Trophoblast cell (in vitro differentiated cells and primary cell): ENCODE data around the gene TMEM154.

Experiments
- DNase-seq, 2 donors: peaks; one replicate each; pipeline ENCODE4 v3.0.0-alpha.2; 2016
- H2AFZ ChIP-seq: 2 replicates; pipeline ENCODE4 v1.6.1; 2013; ENCODE audit warnings: low read length, moderate library complexity, mild to moderate bottlenecking; ENCODE audit not compliant: insufficient read depth, poor library complexity
- H2AK5ac ChIP-seq: 2 replicates; pipeline ENCODE4 v1.6.1; 2013; ENCODE audit warnings: mild to moderate bottlenecking, low read length
- H2BK120ac ChIP-seq: 2 replicates; pipeline ENCODE4 v1.6.1; 2013; ENCODE audit warnings: low read length, mild to moderate bottlenecking, moderate library complexity; ENCODE audit not compliant: insufficient read depth, poor library complexity
- H2BK12ac ChIP-seq: 2 replicates; pipeline ENCODE4 v1.6.1; 2013; ENCODE audit warnings: mild to moderate bottlenecking, low read length, moderate library complexity
- H2BK5ac ChIP-seq: 2 replicates; pipeline ENCODE4 v1.6.1; 2013; ENCODE audit warnings: low read length, low read depth, moderate library complexity, mild to moderate bottlenecking; ENCODE audit not compliant: poor library complexity
- H3K14ac ChIP-seq: 2 replicates; pipeline ENCODE4 v1.6.1; 2013; ENCODE audit warnings: mild to moderate bottlenecking, low read length
- H3K18ac ChIP-seq: 2 replicates; pipeline ENCODE4 v1.6.1; 2013; ENCODE audit warnings: mild to moderate bottlenecking, low read length
- H3K23ac ChIP-seq: 2 replicates; pipeline ENCODE4 v1.6.1; 2013; ENCODE audit warnings: low read length
- H3K27ac ChIP-seq: 2 replicates; pipeline ENCODE4 v1.5.1; 2013; ENCODE audit warnings: low read depth, mild to moderate bottlenecking, inconsistent platforms, low read length, moderate library complexity
- H3K27me3 ChIP-seq: 2 replicates; pipeline ENCODE4 v1.6.1; 2013; ENCODE audit warnings: inconsistent platforms, mild to moderate bottlenecking, low read length, moderate library complexity; ENCODE audit not compliant: insufficient read depth
- H3K36me3 ChIP-seq, 2 experiments: 1 replicate in 1 of 2; 2 replicates in 1 of 2; pipeline ENCODE4 v1.6.1; 2013; ENCODE audit warnings: low read length in 2 of 2, mild to moderate bottlenecking in 2 of 2, moderate library complexity in 1 of 2; ENCODE audit not compliant: insufficient read depth in 2 of 2, control insufficient read depth in 1 of 2
- H3K4ac ChIP-seq: 2 replicates; pipeline ENCODE4 v1.6.1; 2013; ENCODE audit warnings: low read depth, mild to moderate bottlenecking, low read length, moderate library complexity
- H3K4me1 ChIP-seq, 2 experiments: 1 replicate in 1 of 2; 2 replicates in 1 of 2; pipeline ENCODE4 v1.6.1; 2013; ENCODE audit warnings: low read length in 2 of 2, mild to moderate bottlenecking in 2 of 2, moderate library complexity in 1 of 2; ENCODE audit not compliant: insufficient read depth in 2 of 2, control insufficient read depth in 1 of 2
- H3K4me2 ChIP-seq: 2 replicates; pipeline ENCODE4 v1.6.1; 2013; ENCODE audit warnings: inconsistent platforms, mild to moderate bottlenecking, low read length, moderate library complexity
- H3K4me3 ChIP-seq: 2 replicates; pipeline ENCODE4 v1.5.1; 2013; ENCODE audit warnings: mild to moderate bottlenecking, low read depth, low read length, inconsistent platforms
- H3K79me1 ChIP-seq: one replicate; pipeline ENCODE4 v1.6.1; 2013; ENCODE audit warnings: low read length
- H3K79me2 ChIP-seq: 2 replicates; pipeline ENCODE4 v1.6.1; 2013; ENCODE audit warnings: low read length, mild to moderate bottlenecking; ENCODE audit not compliant: control insufficient read depth, insufficient read depth, poor library complexity
- H3K9ac ChIP-seq: 2 replicates; pipeline ENCODE4 v1.6.1; 2013; ENCODE audit warnings: mild to moderate bottlenecking, low read length
- H3K9me3 ChIP-seq: 2 replicates; pipeline ENCODE4 v1.6.1; 2013; ENCODE audit warnings: low read depth, mild to moderate bottlenecking, control low read depth, inconsistent platforms, low read length; ENCODE audit not compliant: insufficient read depth
- H4K12ac ChIP-seq: 2 replicates; pipeline ENCODE4 v1.6.1; 2013; ENCODE audit warnings: low read depth, mild to moderate bottlenecking, low read length, moderate library complexity
- H4K8ac ChIP-seq: 2 replicates; pipeline ENCODE4 v1.6.1; 2013; ENCODE audit warnings: low read depth, mild to moderate bottlenecking, low read length, moderate library complexity
- H4K91ac ChIP-seq: one replicate; pipeline ENCODE4 v1.6.1; 2013; ENCODE audit warnings: low read depth, mild to moderate bottlenecking, low read length, moderate library complexity
- WGBS: extraction: QIAGEN DNeasy Blood & Tissue Kit; methylation state at CpG from one replicate; pipeline ENCODE4 v1.1.7; 2013; ENCODE audit warnings: missing lambda C conversion rate; ENCODE audit not compliant: insufficient read length, insufficient coverage; ENCODE audit errors: extremely low coverage; 5-methylcytosine and 5-hydroxymethylcytosine counted together

TMEM154 gene

DNA sequence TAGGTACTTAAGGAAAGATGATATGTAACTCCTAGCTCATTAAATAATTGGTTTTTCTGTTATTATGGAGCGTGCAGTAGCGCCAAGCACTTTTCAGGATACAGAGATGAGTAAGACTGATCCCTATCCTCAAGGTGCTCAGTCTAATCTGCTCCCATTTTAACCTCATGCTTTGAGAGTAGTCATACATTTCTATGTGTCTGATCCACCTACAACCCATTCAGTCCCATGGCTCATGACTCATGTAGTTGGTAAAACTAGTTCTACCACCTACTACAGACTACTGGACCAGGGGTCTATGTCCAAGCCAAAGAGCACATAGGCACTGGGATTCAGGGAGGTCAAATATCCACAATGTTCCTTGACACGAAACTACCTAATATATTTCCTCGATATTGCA, 60.8 kb downstream of the TMEM154 start:
- H2BK120ac ChIP-seq = no peak overlapping the region
- no peaks in the 10 kb centered on the region for H3K9me3 ChIP-seq
- no peak overlapping the region for H3K4me3 ChIP-seq
- H4K12ac ChIP-seq = no peak overlapping the region
- H3K4me1 ChIP-seq = peaks cover 2 to 3% of the 10 kb centered on the region in 2 experiments
- no peak overlapping the region for H3K18ac ChIP-seq
- H4K8ac ChIP-seq = no peak overlapping the region
- peak; percentile 62 to 83 for DNase-seq
- H3K27me3 ChIP-seq = no peaks in the 10 kb centered on the region
- no peak overlapping the region for H3K23ac ChIP-seq
- H3K4me2 ChIP-seq = no peak overlapping the region
- no peak overlapping the region for H4K91ac ChIP-seq
- WGBS = no CpG with 5 or more reads among the region's 4 CpGs
- H2AK5ac ChIP-seq = no peak overlapping the region
- no peak overlapping the region for H3K27ac ChIP-seq
- H3K79me1 ChIP-seq = no peaks in the 10 kb centered on the region
- H3K9ac ChIP-seq = no peak overlapping the region
- H3K79me2 ChIP-seq = no peaks in the 10 kb centered on the region
- H2AFZ ChIP-seq = no peak overlapping the region
- H3K36me3 ChIP-seq = no peaks in the 10 kb centered on the region
- no peak overlapping the region for H3K14ac ChIP-seq
- H3K4ac ChIP-seq = no peak overlapping the region
- H2BK5ac ChIP-seq = no peak overlapping the region
- no peak overlapping the region for H2BK12ac ChIP-seq

DNA sequence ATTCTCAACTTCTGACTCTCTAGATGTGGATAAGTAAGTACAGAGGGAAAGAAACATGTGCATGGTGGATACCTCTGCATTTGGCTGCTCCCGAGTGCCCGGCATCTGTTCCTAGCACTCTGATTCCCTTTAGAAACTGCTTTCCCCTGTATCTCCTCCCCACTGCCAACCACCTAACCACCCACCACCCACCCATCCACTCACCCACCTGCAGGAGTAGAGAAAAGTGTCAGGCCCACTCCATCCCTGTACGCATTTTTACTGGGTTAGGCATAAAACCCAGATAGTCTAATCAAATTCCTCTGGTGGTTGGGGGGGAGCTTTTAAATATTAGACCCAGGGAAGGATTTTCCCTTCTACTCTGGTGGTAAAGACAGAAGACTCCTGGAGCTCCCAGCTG, 63.0 kb downstream of the TMEM154 start:
- no peaks in the 10 kb centered on the region for H3K9me3 ChIP-seq
- H3K23ac ChIP-seq = no peak overlapping the region
- no peak overlapping the region for H4K91ac ChIP-seq
- no peak overlapping the region for H3K4me3 ChIP-seq
- H3K27me3 ChIP-seq = no peaks in the 10 kb centered on the region
- no peak overlapping the region for H3K4ac ChIP-seq
- no peaks in the 10 kb centered on the region for H3K36me3 ChIP-seq
- peaks cover 2 to 3% of the 10 kb centered on the region in 2 experiments for H3K4me1 ChIP-seq
- H3K4me2 ChIP-seq = no peak overlapping the region
- H4K12ac ChIP-seq = no peak overlapping the region
- H2AFZ ChIP-seq = no peak overlapping the region
- no peak overlapping the region for H2BK12ac ChIP-seq
- H3K9ac ChIP-seq = no peak overlapping the region
- no peak overlapping the region for H2AK5ac ChIP-seq
- H3K79me2 ChIP-seq = no peaks in the 10 kb centered on the region
- H3K27ac ChIP-seq = no peak overlapping the region
- H4K8ac ChIP-seq = no peak overlapping the region
- H3K18ac ChIP-seq = no peak overlapping the region
- no CpG with 5 or more reads among the region's 3 CpGs for WGBS
- H3K79me1 ChIP-seq = no peaks in the 10 kb centered on the region
- no peak overlapping the region for H3K14ac ChIP-seq
- H2BK5ac ChIP-seq = no peak overlapping the region
- no peak overlapping the region for H2BK120ac ChIP-seq
- DNase-seq = no peak

DNA sequence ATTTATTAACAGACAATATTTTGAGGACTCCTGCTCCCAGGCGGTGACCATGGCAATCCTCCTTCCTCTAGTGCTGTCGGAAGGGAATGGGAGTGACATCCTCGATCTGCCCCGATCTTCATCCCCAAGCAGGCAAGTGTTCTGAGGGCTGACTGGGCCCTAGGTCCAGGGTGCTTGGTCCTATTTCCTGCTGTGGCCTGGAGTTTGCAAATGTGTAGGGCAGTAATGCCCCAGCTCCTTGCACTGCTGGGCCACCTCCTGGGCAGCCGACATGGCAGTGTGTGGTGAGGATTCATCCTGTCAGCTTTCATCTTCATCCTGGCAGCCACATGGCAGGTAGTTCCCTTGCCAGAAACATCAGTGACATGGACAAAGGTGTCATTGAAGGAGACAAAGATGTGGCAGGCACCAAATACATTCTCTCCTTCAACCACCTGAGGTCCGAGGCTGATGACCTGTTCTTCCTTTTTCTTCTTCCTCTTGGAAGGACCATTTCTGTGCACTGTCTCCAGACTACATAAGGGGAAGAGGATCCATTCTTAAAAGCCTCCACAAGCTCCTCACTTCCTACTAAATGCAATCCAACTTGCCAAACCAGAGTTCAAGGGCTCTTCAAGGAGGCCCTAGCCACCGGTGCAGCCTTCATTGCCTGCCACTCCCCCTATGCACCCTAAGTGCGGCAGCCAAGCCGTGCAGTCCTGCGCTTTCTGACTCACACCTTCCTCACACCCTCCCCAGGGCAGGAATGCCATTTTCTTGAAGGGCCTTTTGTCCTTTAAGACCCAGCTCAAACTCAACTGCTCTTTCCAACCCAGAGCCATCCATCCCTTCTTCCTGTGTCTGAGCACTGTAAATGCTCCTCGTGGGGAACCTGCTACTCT, 65.7 kb downstream of the TMEM154 start:
- Histone ChIP-seq H3K27me3 (no peaks in the 10 kb centered on the region), H4K12ac (no peak overlapping the region), H3K9me3 (no peaks in the 10 kb centered on the region), H3K23ac (no peak overlapping the region), H3K79me2 (no peaks in the 10 kb centered on the region), H3K4ac (no peak overlapping the region), H4K91ac (no peak overlapping the region), H3K79me1 (no peaks in the 10 kb centered on the region), H2BK120ac (no peak overlapping the region), H3K14ac (no peak overlapping the region), H3K4me1 (peaks cover 0 to under 1% of the 10 kb centered on the region in 2 experiments), H3K36me3 (no peaks in the 10 kb centered on the region), H4K8ac (no peak overlapping the region), H2AFZ (no peak overlapping the region), H2BK12ac (no peak overlapping the region), H2AK5ac (no peak overlapping the region), H3K4me3 (no peak overlapping the region), H3K9ac (no peak overlapping the region), H3K4me2 (no peak overlapping the region), H3K18ac (no peak overlapping the region), H2BK5ac (no peak overlapping the region), H3K27ac (no peak overlapping the region)
- peak in 1 of 2 donors; percentile 38 for DNase-seq
- WGBS = no CpG with 5 or more reads among the region's 11 CpGs

DNA sequence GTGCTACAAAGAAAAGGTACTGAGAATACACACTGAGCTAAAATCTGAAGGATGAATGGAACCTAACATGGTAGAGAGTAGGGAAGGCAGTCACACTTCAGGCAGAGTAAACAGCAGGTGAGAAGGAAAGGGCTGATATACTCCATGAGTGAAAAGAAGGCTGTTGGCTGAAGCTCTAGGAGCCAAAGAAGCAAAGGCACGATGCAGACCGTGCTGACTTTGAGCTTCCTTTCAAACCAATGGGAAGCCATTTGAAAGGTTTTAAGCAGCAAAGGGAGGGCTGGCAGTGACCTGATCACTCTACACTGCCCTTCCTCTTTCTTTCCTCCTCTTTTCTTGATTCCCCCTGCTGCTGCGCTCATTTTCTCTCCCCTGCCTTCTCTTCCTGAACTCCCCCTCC, 66.4 kb downstream of the TMEM154 start:
- Histone ChIP-seq H3K23ac (no peak overlapping the region), H3K27ac (no peak overlapping the region), H3K9me3 (no peaks in the 10 kb centered on the region), H3K14ac (no peak overlapping the region), H3K79me1 (no peaks in the 10 kb centered on the region), H4K91ac (no peak overlapping the region), H2BK5ac (no peak overlapping the region), H3K18ac (no peak overlapping the region), H3K36me3 (no peaks in the 10 kb centered on the region), H4K8ac (no peak overlapping the region), H3K27me3 (no peaks in the 10 kb centered on the region), H2BK12ac (no peak overlapping the region), H3K4me3 (no peak overlapping the region), H4K12ac (no peak overlapping the region), H2AK5ac (no peak overlapping the region), H3K4me1 (no peaks in the 10 kb centered on the region), H3K4ac (no peak overlapping the region), H2AFZ (no peak overlapping the region), H2BK120ac (no peak overlapping the region), H3K79me2 (no peaks in the 10 kb centered on the region), H3K4me2 (no peak overlapping the region), H3K9ac (no peak overlapping the region)
- WGBS = no CpG with 5 or more reads among the region's 3 CpGs
- no peak for DNase-seq
